Measurements from ENCODE around the gene NMRK2.

Gene NMRK2

GRCh38 chr19:3904233-3904632 lies 28.6 kb upstream of the NMRK2 start:
- Histone ChIP-seq H3K36me3 (ENCODE audit: control insufficient read depth, insufficient read depth, low read length) (no peaks in the 10 kb centered on the region), H3K4me1 (ENCODE audit: control insufficient read depth, insufficient read depth, low read length, poor library complexity, severe bottlenecking) (no peaks in the 10 kb centered on the region), H3K4me3 (ENCODE audit: insufficient read depth, low read depth, low read length, poor library complexity, severe bottlenecking) (no peak overlapping the region), H3K27me3 (replicated peaks; ENCODE audit: control insufficient read depth, insufficient read depth, low read length, poor library complexity, severe bottlenecking) (no peaks in the 10 kb centered on the region), H3K9me3 (ENCODE audit: control insufficient read depth, low read length) (no peaks in the 10 kb centered on the region), H3K27ac (ENCODE audit: insufficient read depth, low read length, poor library complexity, severe bottlenecking) (no peak overlapping the region)
- no peak for DNase-seq

DNA sequence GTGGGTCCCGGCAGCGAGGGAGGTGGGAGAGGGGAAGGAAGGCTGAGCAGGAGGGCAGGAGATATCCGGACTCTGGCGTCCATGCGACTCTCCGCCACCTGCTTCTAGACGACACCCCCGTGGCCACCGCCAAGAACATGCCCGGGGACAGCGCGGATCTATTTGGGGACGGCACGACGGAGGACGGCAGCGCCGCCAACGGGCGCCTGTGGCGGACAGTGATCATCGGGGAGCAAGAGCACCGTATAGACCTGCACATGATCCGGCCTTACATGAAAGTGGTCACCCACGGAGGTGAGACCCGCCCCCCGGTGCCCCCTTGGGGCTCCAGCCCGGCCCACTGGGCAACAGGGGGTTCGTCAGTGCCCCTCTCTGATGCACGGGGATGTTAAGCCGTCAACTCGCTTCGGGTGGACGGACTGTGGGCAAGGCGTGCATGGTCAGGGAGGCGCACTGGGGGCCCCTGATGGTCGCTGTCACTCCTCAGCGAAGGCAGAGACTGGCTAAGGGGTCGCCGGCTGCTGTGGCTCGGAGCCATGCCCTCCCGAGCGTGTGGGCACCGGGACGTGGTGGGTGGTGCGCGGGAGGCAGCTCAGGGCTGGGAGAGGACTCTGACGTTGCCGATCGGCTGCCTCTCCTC lies 25.1 kb upstream of the NMRK2 start:
- no peak for DNase-seq
- no peaks in the 10 kb centered on the region for H3K4me1 ChIP-seq (ENCODE audit: control insufficient read depth, insufficient read depth, low read length, poor library complexity, severe bottlenecking)
- H3K27ac ChIP-seq (ENCODE audit: insufficient read depth, low read length, poor library complexity, severe bottlenecking) = no peak overlapping the region
- no peaks in the 10 kb centered on the region for H3K9me3 ChIP-seq (ENCODE audit: control insufficient read depth, low read length)
- H3K4me3 ChIP-seq (ENCODE audit: insufficient read depth, low read depth, low read length, poor library complexity, severe bottlenecking) = no peak overlapping the region
- H3K36me3 ChIP-seq (ENCODE audit: control insufficient read depth, insufficient read depth, low read length) = no peaks in the 10 kb centered on the region
- H3K27me3 ChIP-seq (replicated peaks; ENCODE audit: control insufficient read depth, insufficient read depth, low read length, poor library complexity, severe bottlenecking) = no peaks in the 10 kb centered on the region

GRCh38 chr19:3908266-3909054 lies 24.4 kb upstream of the NMRK2 start:
- Histone ChIP-seq H3K4me1 (ENCODE audit: control insufficient read depth, insufficient read depth, low read length, poor library complexity, severe bottlenecking) (no peaks in the 10 kb centered on the region), H3K4me3 (ENCODE audit: insufficient read depth, low read depth, low read length, poor library complexity, severe bottlenecking) (no peak overlapping the region), H3K27me3 (replicated peaks; ENCODE audit: control insufficient read depth, insufficient read depth, low read length, poor library complexity, severe bottlenecking) (no peaks in the 10 kb centered on the region), H3K36me3 (ENCODE audit: control insufficient read depth, insufficient read depth, low read length) (no peaks in the 10 kb centered on the region), H3K9me3 (ENCODE audit: control insufficient read depth, low read length) (no peaks in the 10 kb centered on the region), H3K27ac (ENCODE audit: insufficient read depth, low read length, poor library complexity, severe bottlenecking) (no peak overlapping the region)
- DNase-seq = no peak

- no peak overlapping the region for H3K27ac ChIP-seq (ENCODE audit: insufficient read depth, low read length, poor library complexity, severe bottlenecking)
- no peaks in the 10 kb centered on the region for H3K4me1 ChIP-seq (ENCODE audit: control insufficient read depth, insufficient read depth, low read length, poor library complexity, severe bottlenecking)
- H3K4me3 ChIP-seq (ENCODE audit: insufficient read depth, low read depth, low read length, poor library complexity, severe bottlenecking) = no peak overlapping the region
- no peaks in the 10 kb centered on the region for H3K9me3 ChIP-seq (ENCODE audit: control insufficient read depth, low read length)
- no peaks in the 10 kb centered on the region for H3K27me3 ChIP-seq (replicated peaks; ENCODE audit: control insufficient read depth, insufficient read depth, low read length, poor library complexity, severe bottlenecking)
- H3K36me3 ChIP-seq (ENCODE audit: control insufficient read depth, insufficient read depth, low read length) = no peaks in the 10 kb centered on the region
- DNase-seq = no peak
These were observed 22.8 kb upstream of the NMRK2 start for GRCh38 chr19:3910105-3910504.

- DNase-seq = no peak
- Histone ChIP-seq H3K9me3 (ENCODE audit: control insufficient read depth, low read length) (no peaks in the 10 kb centered on the region), H3K27ac (ENCODE audit: insufficient read depth, low read length, poor library complexity, severe bottlenecking) (no peak overlapping the region), H3K4me3 (ENCODE audit: insufficient read depth, low read depth, low read length, poor library complexity, severe bottlenecking) (no peak overlapping the region), H3K27me3 (replicated peaks; ENCODE audit: control insufficient read depth, insufficient read depth, low read length, poor library complexity, severe bottlenecking) (no peaks in the 10 kb centered on the region), H3K4me1 (ENCODE audit: control insufficient read depth, insufficient read depth, low read length, poor library complexity, severe bottlenecking) (no peaks in the 10 kb centered on the region), H3K36me3 (ENCODE audit: control insufficient read depth, insufficient read depth, low read length) (no peaks in the 10 kb centered on the region)
These were observed 18.7 kb upstream of the NMRK2 start for GRCh38 chr19:3914199-3914598.

GRCh38 chr19:3916033-3916432 lies 16.8 kb upstream of the NMRK2 start:
- no peak for DNase-seq

GRCh38 chr19:3919793-3920192 lies 13.1 kb upstream of the NMRK2 start:
- no peaks in the 10 kb centered on the region for H3K4me1 ChIP-seq (ENCODE audit: control insufficient read depth, insufficient read depth, low read length, poor library complexity, severe bottlenecking)
- H3K27me3 ChIP-seq (replicated peaks; ENCODE audit: control insufficient read depth, insufficient read depth, low read length, poor library complexity, severe bottlenecking) = no peaks in the 10 kb centered on the region
- no peaks in the 10 kb centered on the region for H3K36me3 ChIP-seq (ENCODE audit: control insufficient read depth, insufficient read depth, low read length)

More at GRCh38 chr19:3916033-3916432, 16.8 kb upstream of the NMRK2 start:
- Histone ChIP-seq H3K27me3 (replicated peaks; ENCODE audit: control insufficient read depth, insufficient read depth, low read length, poor library complexity, severe bottlenecking) (no peaks in the 10 kb centered on the region), H3K9me3 (ENCODE audit: control insufficient read depth, low read length) (no peaks in the 10 kb centered on the region), H3K36me3 (ENCODE audit: control insufficient read depth, insufficient read depth, low read length) (no peaks in the 10 kb centered on the region), H3K27ac (ENCODE audit: insufficient read depth, low read length, poor library complexity, severe bottlenecking) (no peak overlapping the region), H3K4me3 (ENCODE audit: insufficient read depth, low read depth, low read length, poor library complexity, severe bottlenecking) (no peak overlapping the region), H3K4me1 (ENCODE audit: control insufficient read depth, insufficient read depth, low read length, poor library complexity, severe bottlenecking) (no peaks in the 10 kb centered on the region)

DNA sequence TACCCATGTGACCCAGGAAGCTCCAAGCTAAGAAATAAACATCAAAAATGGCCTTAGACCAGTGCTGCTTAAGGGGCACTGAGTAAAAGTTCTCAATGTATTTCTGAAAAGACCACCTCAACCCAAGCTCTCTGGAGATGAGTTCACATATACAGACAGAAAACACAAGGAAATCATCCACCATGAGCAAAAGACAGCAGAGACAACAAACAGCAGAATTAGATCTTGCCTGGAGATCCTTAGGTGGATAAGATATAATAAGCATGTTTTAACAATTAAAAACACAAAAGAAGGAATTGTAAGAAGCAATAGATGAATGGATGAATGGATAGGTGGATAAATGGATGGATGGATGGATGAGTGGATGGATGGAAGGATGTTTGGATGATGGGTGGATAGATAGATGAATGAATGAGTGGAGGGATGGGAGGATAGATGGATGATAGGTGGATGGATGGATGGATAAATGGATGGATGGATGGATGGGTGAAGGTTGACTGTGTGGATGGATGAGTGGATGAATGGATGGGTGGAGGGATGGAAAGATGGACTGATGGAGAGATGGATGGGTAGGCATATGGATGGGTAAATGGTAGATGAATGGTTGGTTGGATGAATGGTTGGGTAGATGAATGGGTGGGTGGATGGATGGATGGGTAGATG lies 9.6 kb upstream of the NMRK2 start:
- H3K27ac ChIP-seq (ENCODE audit: insufficient read depth, low read length, poor library complexity, severe bottlenecking) = no peak overlapping the region
- no peaks in the 10 kb centered on the region for H3K4me1 ChIP-seq (ENCODE audit: control insufficient read depth, insufficient read depth, low read length, poor library complexity, severe bottlenecking)
- H3K4me3 ChIP-seq (ENCODE audit: insufficient read depth, low read depth, low read length, poor library complexity, severe bottlenecking) = no peak overlapping the region
- DNase-seq = no peak
- H3K36me3 ChIP-seq (ENCODE audit: control insufficient read depth, insufficient read depth, low read length) = no peaks in the 10 kb centered on the region
- peaks cover 8% of the 10 kb centered on the region for H3K9me3 ChIP-seq (ENCODE audit: control insufficient read depth, low read length)
- H3K27me3 ChIP-seq (replicated peaks; ENCODE audit: control insufficient read depth, insufficient read depth, low read length, poor library complexity, severe bottlenecking) = no peaks in the 10 kb centered on the region

More at GRCh38 chr19:3919793-3920192, 13.1 kb upstream of the NMRK2 start:
- no peak overlapping the region for H3K27ac ChIP-seq (ENCODE audit: insufficient read depth, low read length, poor library complexity, severe bottlenecking)
- DNase-seq = no peak
- peaks cover 8% of the 10 kb centered on the region for H3K9me3 ChIP-seq (ENCODE audit: control insufficient read depth, low read length)
- H3K4me3 ChIP-seq (ENCODE audit: insufficient read depth, low read depth, low read length, poor library complexity, severe bottlenecking) = no peak overlapping the region

DNA sequence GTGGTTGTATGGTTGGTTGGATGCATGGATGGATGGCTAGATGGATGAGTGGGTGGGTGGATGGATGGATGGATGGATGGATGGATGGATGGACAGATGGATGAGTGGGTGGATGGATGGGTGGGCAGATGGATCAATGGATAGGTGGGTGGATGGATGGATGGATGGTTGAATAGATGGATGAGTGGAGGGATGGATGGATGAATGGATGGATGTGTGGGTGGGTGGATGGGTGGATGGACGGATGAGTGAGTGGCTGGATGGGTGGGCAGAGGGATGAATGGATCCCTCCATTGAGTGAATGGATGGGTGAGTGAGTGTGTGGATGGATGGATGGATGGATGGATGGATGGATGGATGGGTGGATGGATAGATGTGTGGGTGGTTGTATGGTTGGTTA lies 9.0 kb upstream of the NMRK2 start:
- DNase-seq = no peak
- peaks cover 8% of the 10 kb centered on the region for H3K9me3 ChIP-seq (ENCODE audit: control insufficient read depth, low read length)
- no peaks in the 10 kb centered on the region for H3K27me3 ChIP-seq (replicated peaks; ENCODE audit: control insufficient read depth, insufficient read depth, low read length, poor library complexity, severe bottlenecking)
- H3K36me3 ChIP-seq (ENCODE audit: control insufficient read depth, insufficient read depth, low read length) = no peaks in the 10 kb centered on the region
- H3K27ac ChIP-seq (ENCODE audit: insufficient read depth, low read length, poor library complexity, severe bottlenecking) = no peak overlapping the region
- no peak overlapping the region for H3K4me3 ChIP-seq (ENCODE audit: insufficient read depth, low read depth, low read length, poor library complexity, severe bottlenecking)
- H3K4me1 ChIP-seq (ENCODE audit: control insufficient read depth, insufficient read depth, low read length, poor library complexity, severe bottlenecking) = no peaks in the 10 kb centered on the region

DNA sequence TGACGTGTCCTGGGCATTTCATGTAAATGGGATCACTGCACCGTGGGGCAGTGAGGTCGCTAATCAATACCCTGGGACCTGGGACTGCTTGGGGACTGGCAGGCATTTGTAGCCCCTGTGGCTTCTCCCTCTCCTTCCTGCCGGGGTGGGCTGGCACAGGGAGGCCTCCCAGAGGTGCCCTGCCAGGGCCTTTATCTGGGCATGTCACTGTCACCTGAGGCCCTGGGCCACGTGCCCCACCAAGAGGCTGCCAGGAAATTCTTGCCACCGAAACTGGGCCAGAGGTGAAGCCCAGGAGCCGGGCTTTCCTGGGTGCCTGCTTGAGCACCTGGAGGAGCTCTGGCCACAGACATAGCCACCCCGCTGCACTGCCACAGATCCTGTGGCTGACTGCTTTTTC lies 1.8 kb upstream of the NMRK2 start:
- Histone ChIP-seq H3K9me3 (ENCODE audit: control insufficient read depth, low read length) (no peaks in the 10 kb centered on the region), H3K4me1 (ENCODE audit: control insufficient read depth, insufficient read depth, low read length, poor library complexity, severe bottlenecking) (no peaks in the 10 kb centered on the region), H3K36me3 (ENCODE audit: control insufficient read depth, insufficient read depth, low read length) (no peaks in the 10 kb centered on the region), H3K27me3 (replicated peaks; ENCODE audit: control insufficient read depth, insufficient read depth, low read length, poor library complexity, severe bottlenecking) (peaks cover 16% of the 10 kb centered on the region), H3K27ac (ENCODE audit: insufficient read depth, low read length, poor library complexity, severe bottlenecking) (no peak overlapping the region), H3K4me3 (ENCODE audit: insufficient read depth, low read depth, low read length, poor library complexity, severe bottlenecking) (no peak overlapping the region)
- no peak for DNase-seq

Measured in effector memory CD4-positive, alpha-beta T cell (primary cell).